GM18520 (cell line): ENCODE measurements around the gene HS3ST4.

Source experiments
- ATAC-seq: cut with Tn5 transposase; IDR thresholded peaks from one replicate; pipeline ENCODE4 v1.9.1; 2021; ENCODE audit not compliant: unreplicated experiment

The HS3ST4 gene

DNA sequence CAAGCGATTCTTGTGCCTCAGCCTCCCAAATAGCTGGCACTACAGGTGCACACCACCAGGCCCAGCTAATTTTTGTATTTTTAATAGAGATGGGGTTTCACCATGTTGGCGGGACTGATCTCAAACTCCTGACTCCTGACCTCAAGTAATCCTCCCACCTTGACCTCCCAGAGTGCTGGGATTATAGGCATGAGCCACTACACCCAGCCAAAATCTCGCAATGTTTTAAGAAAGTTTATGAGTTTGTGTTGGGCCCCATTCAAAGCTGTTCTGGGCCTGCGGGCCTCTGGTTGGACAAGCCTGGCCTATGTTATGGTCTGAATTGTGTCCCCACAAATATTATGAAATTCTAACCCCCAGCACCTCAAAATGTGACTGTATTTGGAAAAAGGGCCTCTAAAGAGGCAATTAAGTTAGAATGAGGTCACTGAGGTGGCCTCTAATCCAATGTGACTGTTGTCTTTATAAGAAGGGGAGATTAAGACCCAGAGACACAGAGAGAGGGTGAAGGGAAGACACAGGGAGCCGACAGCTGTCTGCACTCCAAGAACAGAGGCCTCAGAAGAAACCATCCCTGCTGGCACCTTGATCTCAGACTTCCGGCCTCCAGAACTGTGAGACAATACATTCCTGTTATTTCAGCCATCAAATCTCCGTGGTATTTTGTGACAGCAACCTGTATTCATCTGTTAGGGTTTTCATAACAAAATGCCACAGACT, 469.9 kb downstream of the HS3ST4 start:
- no peak for ATAC-seq

GRCh38 chr16:26169473-26169872, 477.7 kb downstream of the HS3ST4 start:
- no peak for ATAC-seq

DNA sequence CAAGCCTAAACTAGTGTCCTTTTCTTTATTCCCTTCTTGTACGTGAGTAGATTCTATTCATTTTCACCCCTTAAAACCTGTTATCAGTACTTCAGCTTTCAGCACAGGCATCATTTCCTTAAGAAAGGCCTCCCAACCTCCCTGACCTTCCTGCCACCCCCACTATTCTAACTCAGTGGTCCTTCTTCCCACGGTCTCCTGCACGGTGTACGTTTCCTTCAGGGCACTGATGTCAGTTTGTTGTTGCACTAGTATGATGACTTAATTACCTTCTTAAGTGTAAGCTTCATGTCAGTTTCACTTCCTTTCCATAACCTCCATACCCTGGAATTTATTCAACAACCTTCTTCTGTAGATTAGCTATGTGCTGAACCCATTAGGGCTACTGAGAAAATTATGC, 484.2 kb downstream of the HS3ST4 start:
- ATAC-seq, result no peak

DNA sequence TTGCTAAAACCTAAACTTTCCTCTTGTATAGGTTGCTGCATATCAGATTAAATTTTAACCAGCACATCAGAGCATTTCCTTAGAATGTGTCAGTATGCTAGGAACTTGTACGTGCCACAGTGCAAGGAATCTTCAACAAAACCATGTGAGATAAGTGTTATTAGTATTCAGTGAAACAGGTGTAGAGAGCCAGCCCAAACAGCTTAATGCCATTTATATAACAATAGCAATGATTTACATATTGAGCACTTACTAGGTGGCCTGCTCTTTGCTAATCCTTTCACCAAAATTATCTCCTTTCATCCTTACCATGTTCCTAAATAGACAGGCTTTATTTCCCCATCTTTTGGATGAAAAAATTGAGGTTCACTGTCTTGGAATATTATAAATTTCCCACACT, 485.7 kb downstream of the HS3ST4 start:
- no peak for ATAC-seq

DNA sequence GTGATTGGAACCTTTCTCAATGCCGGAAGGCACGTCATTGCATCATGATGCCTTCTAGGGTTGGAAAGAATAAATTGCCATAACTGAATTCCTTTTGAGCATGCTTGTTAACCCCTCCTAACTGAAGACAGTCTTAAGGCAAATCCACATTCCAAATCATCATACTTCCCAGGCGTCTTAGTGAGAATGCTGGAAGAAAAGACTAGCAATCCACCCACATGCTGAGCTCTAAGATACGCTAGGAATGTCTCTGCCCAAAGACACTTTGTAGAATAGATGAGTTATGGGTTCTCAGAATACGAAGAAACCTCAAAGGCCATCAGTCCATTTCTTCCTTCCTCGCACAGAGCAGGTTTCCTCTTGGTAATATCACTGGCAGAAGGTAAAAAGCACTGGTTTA, 486.5 kb downstream of the HS3ST4 start:
- ATAC-seq, result no peak

- ATAC-seq, result no peak
Observed at GRCh38 chr16:26186091-26186615, 494.4 kb downstream of the HS3ST4 start.
